HepG2 (cell line): Measurements from ENCODE around the gene FASTKD2. TPM values are rescaled to one million over a fixed set of nuclear protein-coding genes. Genes with fewer than 3 reads are reported as not detected.

ENCODE experiments used
- CAMTA2 ChIP-seq: sonication (generic); formaldehyde crosslinking; IDR thresholded peaks from 2 replicates; pipeline ENCODE4 v1.4.0; 2020; ENCODE audit warnings: mild to moderate bottlenecking, missing genetic modification reagents, borderline replicate concordance
- GPN1 ChIP-seq: sonication (generic); formaldehyde crosslinking; IDR thresholded peaks from 2 replicates; pipeline ENCODE4 v1.5.1; 2020; ENCODE audit warnings: missing genetic modification reagents, borderline replicate concordance
- HDAC2 ChIP-seq: sonication (generic); formaldehyde crosslinking; IDR thresholded peaks from 2 replicates; pipeline ENCODE4 v1.4.0; 2020; ENCODE audit warnings: missing genetic modification reagents
- HIVEP1 ChIP-seq: sonication (generic); formaldehyde crosslinking; IDR thresholded peaks from 2 replicates; pipeline ENCODE4 v1.4.0; 2020; ENCODE audit warnings: mild to moderate bottlenecking, missing genetic modification reagents
- IRF1 ChIP-seq: sonication (generic); formaldehyde crosslinking; IDR thresholded peaks from 2 replicates; pipeline ENCODE4 v1.4.0; 2020; ENCODE audit warnings: low read depth, mild to moderate bottlenecking, missing genetic modification reagents
- MYPOP ChIP-seq: sonication (generic); formaldehyde crosslinking; IDR thresholded peaks from 2 replicates; pipeline ENCODE4 v1.8.1; 2023; ENCODE audit warnings: mild to moderate bottlenecking, moderate library complexity, missing genetic modification reagents
- NKX3-1 ChIP-seq: sonication (generic); formaldehyde crosslinking; IDR thresholded peaks from 2 replicates; pipeline ENCODE4 v1.5.0; 2020; ENCODE audit warnings: missing genetic modification reagents
- POLR2AphosphoS5 ChIP-seq: IDR thresholded peaks from 2 replicates; pipeline ENCODE4 v1.6.1; 2012; ENCODE audit warnings: low read depth, low read length
- REL ChIP-seq: sonication (generic); formaldehyde crosslinking; conservative IDR thresholded peaks from 2 replicates; pipeline ENCODE4 v1.8.0; 2022; ENCODE audit warnings: mild to moderate bottlenecking, missing genetic modification reagents, moderate library complexity
- SMAD9 ChIP-seq: sonication (generic); formaldehyde crosslinking; IDR thresholded peaks from 2 replicates; pipeline ENCODE4 v1.5.1; 2020; ENCODE audit warnings: mild to moderate bottlenecking, missing genetic modification reagents
- TGIF2 ChIP-seq: IDR thresholded peaks from 2 replicates; pipeline ENCODE4 v1.6.1; 2016; ENCODE audit warnings: control low read depth, missing compliant biosample characterization
- U2AF2 ChIP-seq: fragments of 200-400 bp; formaldehyde crosslinking; IDR thresholded peaks from 2 replicates; pipeline ENCODE4 v1.6.1; 2017; ENCODE audit warnings: low read depth, mild to moderate bottlenecking, low read length
- ZC3H4 ChIP-seq: sonication (generic); formaldehyde crosslinking; IDR thresholded peaks from 2 replicates; pipeline ENCODE4 v1.4.0; 2020; ENCODE audit warnings: missing genetic modification reagents, borderline replicate concordance
- ZFP90 ChIP-seq: sonication (generic); formaldehyde crosslinking; IDR thresholded peaks from 2 replicates; pipeline ENCODE4 v1.8.0; 2022; ENCODE audit warnings: missing genetic modification reagents, mild to moderate bottlenecking, inconsistent platforms, borderline replicate concordance
- ZHX1 ChIP-seq: sonication (generic); formaldehyde crosslinking; IDR thresholded peaks from 2 replicates; pipeline ENCODE4 v1.8.1; 2022; ENCODE audit warnings: low read depth, mild to moderate bottlenecking, missing genetic modification reagents
- ZMYM4 ChIP-seq: sonication (generic); formaldehyde crosslinking; IDR thresholded peaks from 2 replicates; pipeline ENCODE4 v1.8.1; 2023; ENCODE audit warnings: mild to moderate bottlenecking, missing genetic modification reagents
- ZNF367 ChIP-seq: sonication (generic); formaldehyde crosslinking; IDR thresholded peaks from 2 replicates; pipeline ENCODE4 v1.4.0; 2020; ENCODE audit warnings: missing genetic modification reagents, borderline replicate concordance
- ZNF609 ChIP-seq: sonication (generic); formaldehyde crosslinking; IDR thresholded peaks from 2 replicates; pipeline ENCODE4 v1.4.0; 2020; ENCODE audit warnings: mild to moderate bottlenecking, missing genetic modification reagents, borderline replicate concordance
- polyA plus RNA-seq, 8 experiments: library from polyadenylated mRNA; depleted of rRNA in 3 of 8; stranded (reverse) in 7 of 8; unstranded in 1 of 8; fragments of >200 nt; fragmentation: Illumina TruSeq in 4 of 8; extraction: Trizol in 4 of 8; gene quantifications; 2 replicates each; pipeline versions ENCODE4 v1.2.1 to v1.2.3, GENCODE V29; 2011 to 2016; ENCODE audit warnings: low read depth in 4 of 8, missing spikeins in 1 of 8, mixed read lengths in 1 of 8; ENCODE audit not compliant: insufficient read depth in 1 of 8
- total RNA-seq, 5 experiments: library from RNA; depleted of rRNA; stranded (reverse); fragments of >200 nt; fragmentation: Illumina TruSeq; extraction: Trizol; gene quantifications; 2 replicates each; pipeline ENCODE4 v1.2.3, GENCODE V29; 2016; ENCODE audit warnings: low read depth in 1 of 5

Gene FASTKD2
- total and polyA plus RNA-seq, 2 of the 13 experiments (the other 11 are each of a cell fraction or from before 2014, with no cell fraction given): 41.1 to 77.8 TPM

GRCh38 chr2:206765242-206766056 is at the start of gene FASTKD2, which contains the start of gene MDH1B (continued):
- no peak for TF ChIP-seq ZHX1 (CRISPR knock-in tag)
- no peak; the same call in 1 of the 2 replicates for TF ChIP-seq ZC3H4 (CRISPR knock-in tag)
- TF ChIP-seq REL (CRISPR knock-in tag): no peak
- TF ChIP-seq POLR2AphosphoS5: peak; percentile 97
- peak; percentile 94 for TF ChIP-seq TGIF2 (CRISPR knock-in tag)
- no peak for TF ChIP-seq SMAD9 (CRISPR knock-in tag)
- TF ChIP-seq HDAC2 (CRISPR knock-in tag): peak; percentile 91
- peak; percentile 62; the same call in 1 of the 2 replicates for TF ChIP-seq IRF1 (CRISPR knock-in tag)
- no peak; the same call in 1 of the 2 replicates for TF ChIP-seq NKX3-1
- TF ChIP-seq ZFP90 (CRISPR knock-in tag): peak; percentile 65; the same call in 1 of the 2 replicates
- 0 out of 2 replicates have a peak, but pooled peaks have one; percentile 74 for TF ChIP-seq CAMTA2 (CRISPR knock-in tag)
- no peak for TF ChIP-seq U2AF2
- peak; percentile 98 for TF ChIP-seq ZMYM4 (CRISPR knock-in tag)
- no peak for TF ChIP-seq GPN1 (CRISPR knock-in tag)
- no peak for TF ChIP-seq ZNF609 (CRISPR knock-in tag)
- TF ChIP-seq ZNF367 (CRISPR knock-in tag): 0 out of 2 replicates have a peak, but pooled peaks have one; percentile 73
- TF ChIP-seq HIVEP1 (CRISPR knock-in tag): peak; percentile 58; the same call in 1 of the 2 replicates
- peak; percentile 96 for TF ChIP-seq MYPOP
